NCI-H187 (cell line): ENCODE data around the gene SLC2A13.
"Not testable (repeated sequence)": the region's sequence is repeated elsewhere in the genome, so short reads cannot be mapped to it uniquely, and the experiment has no call there.

Experiments
- DNase-seq, 2 experiments: peaks; one replicate each; lab custom pipeline; 2025; lab: John Stamatoyannopoulos, UW

SLC2A13 gene

GRCh38 chr12:39807043-39807442, 298.8 kb downstream of the SLC2A13 start:
- DNase-seq, result no peak

GRCh38 chr12:39805651-39806050, 300.2 kb downstream of the SLC2A13 start:
- DNase-seq, result no peak

- no peak for DNase-seq
Measured at GRCh38 chr12:39804898-39805297, 301.0 kb downstream of the SLC2A13 start.

GRCh38 chr12:39804479-39804878, 301.4 kb downstream of the SLC2A13 start:
- DNase-seq, result no peak

- DNase-seq, result no peak
Measured at GRCh38 chr12:39803151-39803550, 302.7 kb downstream of the SLC2A13 start.

GRCh38 chr12:39798977-39799376, 306.9 kb downstream of the SLC2A13 start:
- DNase-seq, result no peak

- no peak for DNase-seq
Measured at GRCh38 chr12:39798429-39798828, 307.5 kb downstream of the SLC2A13 start.

- no peak for DNase-seq
Measured at GRCh38 chr12:39795481-39795880, 310.4 kb downstream of the SLC2A13 start.

- DNase-seq, result no peak
Measured at GRCh38 chr12:39792938-39793337, 312.9 kb downstream of the SLC2A13 start.

- DNase-seq, result no peak
Measured at GRCh38 chr12:39788239-39788638, 317.6 kb downstream of the SLC2A13 start.

- DNase-seq, result not testable (repeated sequence)
Measured at GRCh38 chr12:39785814-39786213, 320.1 kb downstream of the SLC2A13 start.

GRCh38 chr12:39782026-39782545, 323.8 kb downstream of the SLC2A13 start:
- DNase-seq, result no peak

GRCh38 chr12:39780913-39781446, 324.9 kb downstream of the SLC2A13 start:
- DNase-seq, result no peak

GRCh38 chr12:39780411-39780912, 325.4 kb downstream of the SLC2A13 start:
- DNase-seq, result no peak

GRCh38 chr12:39779768-39780340, 326.0 kb downstream of the SLC2A13 start:
- no peak for DNase-seq

- no peak for DNase-seq
Measured at GRCh38 chr12:39777465-39777864, 328.4 kb downstream of the SLC2A13 start.

GRCh38 chr12:39773266-39773665, 332.6 kb downstream of the SLC2A13 start:
- no peak for DNase-seq

GRCh38 chr12:39772821-39773259, 333.0 kb downstream of the SLC2A13 start:
- no peak for DNase-seq

GRCh38 chr12:39771456-39771855, 334.4 kb downstream of the SLC2A13 start:
- DNase-seq, result no peak

- no peak for DNase-seq
Measured at GRCh38 chr12:39764944-39765560, 340.8 kb downstream of the SLC2A13 start.

- no peak for DNase-seq
Measured at GRCh38 chr12:39763890-39764169, 342.1 kb downstream of the SLC2A13 start.

GRCh38 chr12:39763071-39763889, 342.6 kb downstream of the SLC2A13 start:
- DNase-seq, result no peak

- DNase-seq, result no peak
Measured at GRCh38 chr12:39755478-39755877, 350.4 kb downstream of the SLC2A13 start.
